Endodermal cell (in vitro differentiated cells): ENCODE results near the gene FDXR. TPM values are rescaled to one million over a fixed set of nuclear protein-coding genes. Genes with fewer than 3 reads are reported as not detected.

Experiments used
- DNase-seq: peaks from one replicate; pipeline ENCODE4 v3.0.0-alpha.2; 2017
- H3K27ac ChIP-seq: 2 replicates; pipeline ENCODE4 v1.5.1; 2013; ENCODE audit warnings: mild to moderate bottlenecking, low read depth, low read length, moderate library complexity
- H3K27me3 ChIP-seq: 2 replicates; pipeline ENCODE4 v1.6.1; 2013; ENCODE audit warnings: mild to moderate bottlenecking, low read length, moderate library complexity; ENCODE audit not compliant: insufficient read depth, control insufficient read depth, poor library complexity, severe bottlenecking
- H3K36me3 ChIP-seq: 2 replicates; pipeline ENCODE4 v1.7.0; 2013; ENCODE audit warnings: mild to moderate bottlenecking, low read length, moderate library complexity; ENCODE audit not compliant: control insufficient read depth, insufficient read depth
- H3K4me1 ChIP-seq: one replicate; pipeline ENCODE4 v1.7.0; 2013; ENCODE audit warnings: low read length; ENCODE audit not compliant: control insufficient read depth, insufficient read depth
- H3K4me3 ChIP-seq: 2 replicates; pipeline ENCODE4 v1.5.1; 2013; ENCODE audit warnings: mild to moderate bottlenecking, low read length, moderate library complexity
- H3K9ac ChIP-seq: 2 replicates; pipeline ENCODE4 v1.6.1; 2013; ENCODE audit warnings: mild to moderate bottlenecking, low read length, moderate library complexity; ENCODE audit not compliant: poor library complexity, severe bottlenecking; ENCODE audit errors: extremely low read depth
- H3K9me3 ChIP-seq: 2 replicates; pipeline ENCODE4 v1.6.1; 2013; ENCODE audit warnings: mild to moderate bottlenecking, low read length, moderate library complexity; ENCODE audit not compliant: control insufficient read depth
- H3K27ac Mint-ChIP-seq: 2 replicates; pipeline ENCODE4 v1.8.0; 2020; ENCODE audit warnings: mixed read lengths
- H3K27me3 Mint-ChIP-seq: 2 replicates; pipeline ENCODE4 v1.8.0; 2021; ENCODE audit warnings: mild to moderate bottlenecking, mixed read lengths; ENCODE audit not compliant: insufficient read depth
- H3K36me3 Mint-ChIP-seq: 2 replicates; pipeline ENCODE4 v1.8.0; 2020; ENCODE audit warnings: low read depth, mixed read lengths
- H3K4me1 Mint-ChIP-seq: 2 replicates; pipeline ENCODE4 v1.8.0; 2020; ENCODE audit warnings: mixed read lengths
- H3K4me3 Mint-ChIP-seq: 2 replicates; pipeline ENCODE4 v1.8.0; 2020; ENCODE audit warnings: mild to moderate bottlenecking, moderate library complexity, mixed read lengths
- H3K9me3 Mint-ChIP-seq: 2 replicates; pipeline ENCODE4 v1.8.0; 2020; ENCODE audit warnings: mild to moderate bottlenecking, mixed read lengths
- WGBS, 2 experiments: methylation state at CpG; one replicate each; pipeline versions ENCODE4 v1.1.5 to v1.1.7; 2013; ENCODE audit warnings: missing lambda C conversion rate in 2 of 2, mixed read lengths in 1 of 2; ENCODE audit not compliant: insufficient coverage in 1 of 2, insufficient read length in 1 of 2; 5-methylcytosine and 5-hydroxymethylcytosine counted together
- total RNA-seq, 2 donors: library from RNA; stranded (reverse); fragmentation: NEBNext Ultra II Directional in 1 of 2; extraction: Animal tissue kit (Norgen Biotek cat#: 25700) in 1 of 2; gene quantifications; 2 replicates in 1 of 2; 3 replicates in 1 of 2; pipeline ENCODE4 v1.2.1, GENCODE V29; 2021
- TF ChIP-seq, protein P1 (sequence below): fragments of 200-600 bp; sonication (generic); conservative IDR thresholded peaks from 2 replicates; pipeline ENCODE4 v1.5.0; 2021; ENCODE audit warnings: antibody characterized with exemption, mild to moderate bottlenecking

FDXR gene
- total RNA-seq, 2 donors from 2014 or later: 17.3 to 19.4 TPM

DNA sequence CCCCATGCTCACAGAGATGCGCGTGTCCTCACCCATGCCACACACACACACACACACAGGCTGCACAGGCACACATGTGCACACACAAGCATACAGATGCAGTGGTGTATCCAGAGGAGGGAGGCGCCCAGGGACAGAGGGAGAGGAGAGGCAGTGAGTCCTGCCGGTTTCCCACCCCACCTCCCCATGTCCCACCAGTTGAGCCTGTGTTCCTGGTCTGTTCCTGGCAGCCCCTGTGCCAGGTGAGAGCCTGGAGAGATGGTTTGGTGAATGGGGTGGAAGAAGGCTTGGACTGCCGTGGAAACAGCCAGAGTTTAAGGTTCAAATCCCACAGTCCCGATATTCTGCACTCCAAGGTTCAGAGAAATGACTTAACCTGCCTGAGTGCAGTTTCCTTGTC, 30.9 kb upstream of the FDXR start:
- H3K27me3 ChIP-seq: peaks cover 17% of the 10 kb centered on the region
- H3K4me3 ChIP-seq: no peak overlapping the region
- no peak overlapping the region for H3K9ac ChIP-seq
- TF ChIP-seq, protein P1, sequence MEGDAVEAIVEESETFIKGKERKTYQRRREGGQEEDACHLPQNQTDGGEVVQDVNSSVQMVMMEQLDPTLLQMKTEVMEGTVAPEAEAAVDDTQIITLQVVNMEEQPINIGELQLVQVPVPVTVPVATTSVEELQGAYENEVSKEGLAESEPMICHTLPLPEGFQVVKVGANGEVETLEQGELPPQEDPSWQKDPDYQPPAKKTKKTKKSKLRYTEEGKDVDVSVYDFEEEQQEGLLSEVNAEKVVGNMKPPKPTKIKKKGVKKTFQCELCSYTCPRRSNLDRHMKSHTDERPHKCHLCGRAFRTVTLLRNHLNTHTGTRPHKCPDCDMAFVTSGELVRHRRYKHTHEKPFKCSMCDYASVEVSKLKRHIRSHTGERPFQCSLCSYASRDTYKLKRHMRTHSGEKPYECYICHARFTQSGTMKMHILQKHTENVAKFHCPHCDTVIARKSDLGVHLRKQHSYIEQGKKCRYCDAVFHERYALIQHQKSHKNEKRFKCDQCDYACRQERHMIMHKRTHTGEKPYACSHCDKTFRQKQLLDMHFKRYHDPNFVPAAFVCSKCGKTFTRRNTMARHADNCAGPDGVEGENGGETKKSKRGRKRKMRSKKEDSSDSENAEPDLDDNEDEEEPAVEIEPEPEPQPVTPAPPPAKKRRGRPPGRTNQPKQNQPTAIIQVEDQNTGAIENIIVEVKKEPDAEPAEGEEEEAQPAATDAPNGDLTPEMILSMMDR: no peak
- H3K36me3 Mint-ChIP-seq: no peaks in the 10 kb centered on the region
- peaks cover 23% of the 10 kb centered on the region for H3K27me3 Mint-ChIP-seq
- H3K9me3 ChIP-seq: no peaks in the 10 kb centered on the region
- no peaks in the 10 kb centered on the region for H3K4me1 ChIP-seq
- H3K9me3 Mint-ChIP-seq: peaks cover 5% of the 10 kb centered on the region
- 91 to 95% methylated on average over 2 to 6 of the region's 6 CpGs for WGBS, 2 experiments
- H3K4me1 Mint-ChIP-seq: no peaks in the 10 kb centered on the region
- no peak overlapping the region for H3K27ac ChIP-seq
- H3K36me3 ChIP-seq: no peaks in the 10 kb centered on the region
- no peak overlapping the region for H3K27ac Mint-ChIP-seq
- no peak for DNase-seq
- no peak overlapping the region for H3K4me3 Mint-ChIP-seq

DNA sequence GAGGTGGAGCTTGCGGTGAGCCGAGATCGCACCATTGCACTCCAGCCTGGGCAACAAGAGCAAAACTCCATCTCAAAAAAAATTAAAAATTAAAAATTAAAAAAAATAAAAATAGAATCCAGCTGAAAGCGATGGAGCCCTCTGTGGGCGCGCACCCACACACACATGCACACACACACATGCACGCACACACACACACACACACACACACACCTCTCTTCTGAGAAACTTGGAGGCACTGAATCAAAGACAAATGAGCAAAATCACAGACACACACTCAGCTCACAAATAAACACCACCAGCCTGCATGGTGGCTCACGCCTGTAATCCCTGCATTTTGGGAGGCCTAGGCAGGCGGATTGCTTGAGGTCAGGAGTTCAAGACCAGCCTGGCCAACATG, 30.2 kb upstream of the FDXR start:
- Histone ChIP-seq H3K27ac (no peak overlapping the region), H3K9me3 (no peaks in the 10 kb centered on the region), H3K27me3 (peaks cover 17% of the 10 kb centered on the region), H3K36me3 (no peaks in the 10 kb centered on the region), H3K4me3 (no peak overlapping the region), H3K9ac (no peak overlapping the region), H3K4me1 (no peaks in the 10 kb centered on the region)
- TF ChIP-seq, protein P1: no peak
- no peak overlapping the region for H3K27ac Mint-ChIP-seq
- DNase-seq: no peak
- no peaks in the 10 kb centered on the region for H3K36me3 Mint-ChIP-seq
- H3K4me3 Mint-ChIP-seq: no peak overlapping the region
- peaks cover 5% of the 10 kb centered on the region for H3K9me3 Mint-ChIP-seq
- WGBS, 2 experiments: 87 to 89% methylated on average over 3 to 9 of the region's 9 CpGs
- no peaks in the 10 kb centered on the region for H3K4me1 Mint-ChIP-seq
- H3K27me3 Mint-ChIP-seq: peaks cover 19% of the 10 kb centered on the region

DNA sequence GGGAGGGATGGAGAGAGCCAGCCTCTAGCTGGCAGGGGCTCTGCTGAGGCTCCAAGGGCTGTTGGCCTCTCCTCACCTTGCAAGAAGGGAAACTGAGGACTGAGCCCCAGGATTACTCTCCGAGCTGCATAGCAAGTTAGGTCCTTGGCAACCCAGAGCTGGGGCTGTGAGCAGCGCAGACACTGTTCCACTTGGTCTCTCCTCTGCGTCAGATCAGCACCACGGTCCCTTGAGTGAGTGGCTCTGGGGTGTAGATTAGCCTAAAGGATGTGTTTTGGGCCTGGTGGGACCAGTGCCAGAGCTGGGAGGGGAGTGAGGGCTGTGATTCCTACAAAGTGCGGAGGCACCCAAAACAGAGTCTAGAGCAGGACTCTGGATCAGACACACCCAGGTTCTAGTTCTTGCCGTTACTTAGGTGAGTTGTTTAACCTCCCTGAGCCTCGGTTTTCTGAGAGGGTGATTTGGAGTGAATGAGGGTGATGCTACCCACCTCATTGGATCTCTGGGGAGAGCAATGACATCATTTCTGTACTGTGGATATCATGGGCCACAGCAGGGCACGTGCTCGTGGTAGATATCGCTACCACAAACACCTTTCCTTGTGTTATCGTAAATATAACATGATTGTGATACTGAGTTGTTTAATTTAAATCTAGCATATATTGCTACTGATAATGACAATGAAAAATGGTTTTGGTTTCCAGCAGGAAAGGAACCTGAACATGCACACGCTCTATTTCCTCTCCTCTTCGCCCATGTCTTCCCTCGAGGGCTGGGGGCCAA, 28.8 kb upstream of the FDXR start:
- Histone ChIP-seq H3K4me1 (no peaks in the 10 kb centered on the region), H3K36me3 (no peaks in the 10 kb centered on the region), H3K27me3 (peaks cover 28% of the 10 kb centered on the region), H3K4me3 (no peak overlapping the region), H3K9ac (no peak overlapping the region), H3K27ac (no peak overlapping the region), H3K9me3 (no peaks in the 10 kb centered on the region)
- H3K27me3 Mint-ChIP-seq: peaks cover 25% of the 10 kb centered on the region
- TF ChIP-seq, protein P1: no peak
- WGBS, 2 experiments: 89 to 90% methylated on average over 6 to 13 of the region's 14 CpGs
- H3K4me1 Mint-ChIP-seq: no peaks in the 10 kb centered on the region
- no peak overlapping the region for H3K4me3 Mint-ChIP-seq
- peaks cover 3% of the 10 kb centered on the region for H3K9me3 Mint-ChIP-seq
- no peak for DNase-seq
- H3K36me3 Mint-ChIP-seq: no peaks in the 10 kb centered on the region
- no peak overlapping the region for H3K27ac Mint-ChIP-seq
